ENCODE results near the gene FAT1.
A peak's percentile ranks its signal among the peaks of the same experiment; 100 is the strongest.

FAT1 gene

DNA sequence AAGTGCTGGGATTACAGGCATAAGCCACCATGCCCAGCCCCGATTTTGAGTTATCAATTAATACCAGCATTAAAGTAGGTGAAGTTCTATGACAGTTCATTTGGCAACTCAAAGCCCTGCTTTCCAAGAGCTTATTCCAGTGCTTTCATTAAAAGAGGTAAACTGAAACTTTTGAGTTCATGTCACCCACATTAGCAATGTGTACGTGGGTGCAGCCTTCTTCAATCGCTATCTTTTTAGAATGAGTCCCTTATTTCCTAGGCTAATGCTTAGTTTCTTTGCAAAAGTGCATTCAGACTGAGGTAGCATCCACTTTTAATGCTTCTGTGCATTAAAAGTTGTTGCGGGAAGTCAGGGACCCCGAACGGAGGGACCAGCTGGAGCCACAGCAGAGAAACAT, 142.2 kb downstream of the FAT1 start:
- no peak for DNase-seq (ENCODE audit: low read depth)
- in situ Hi-C loops (cut with HindIII; ENCODE audit: low sequenced_read_pairs): no loop called here
- TF ChIP-seq, protein P1, sequence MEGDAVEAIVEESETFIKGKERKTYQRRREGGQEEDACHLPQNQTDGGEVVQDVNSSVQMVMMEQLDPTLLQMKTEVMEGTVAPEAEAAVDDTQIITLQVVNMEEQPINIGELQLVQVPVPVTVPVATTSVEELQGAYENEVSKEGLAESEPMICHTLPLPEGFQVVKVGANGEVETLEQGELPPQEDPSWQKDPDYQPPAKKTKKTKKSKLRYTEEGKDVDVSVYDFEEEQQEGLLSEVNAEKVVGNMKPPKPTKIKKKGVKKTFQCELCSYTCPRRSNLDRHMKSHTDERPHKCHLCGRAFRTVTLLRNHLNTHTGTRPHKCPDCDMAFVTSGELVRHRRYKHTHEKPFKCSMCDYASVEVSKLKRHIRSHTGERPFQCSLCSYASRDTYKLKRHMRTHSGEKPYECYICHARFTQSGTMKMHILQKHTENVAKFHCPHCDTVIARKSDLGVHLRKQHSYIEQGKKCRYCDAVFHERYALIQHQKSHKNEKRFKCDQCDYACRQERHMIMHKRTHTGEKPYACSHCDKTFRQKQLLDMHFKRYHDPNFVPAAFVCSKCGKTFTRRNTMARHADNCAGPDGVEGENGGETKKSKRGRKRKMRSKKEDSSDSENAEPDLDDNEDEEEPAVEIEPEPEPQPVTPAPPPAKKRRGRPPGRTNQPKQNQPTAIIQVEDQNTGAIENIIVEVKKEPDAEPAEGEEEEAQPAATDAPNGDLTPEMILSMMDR (IDR thresholded peaks at IDR 0.05; ENCODE audit: low read depth, low read length, missing control alignments): no peak
- no peak overlapping the region for H3K4me3 ChIP-seq (ENCODE audit: low read depth, low read length)

DNA sequence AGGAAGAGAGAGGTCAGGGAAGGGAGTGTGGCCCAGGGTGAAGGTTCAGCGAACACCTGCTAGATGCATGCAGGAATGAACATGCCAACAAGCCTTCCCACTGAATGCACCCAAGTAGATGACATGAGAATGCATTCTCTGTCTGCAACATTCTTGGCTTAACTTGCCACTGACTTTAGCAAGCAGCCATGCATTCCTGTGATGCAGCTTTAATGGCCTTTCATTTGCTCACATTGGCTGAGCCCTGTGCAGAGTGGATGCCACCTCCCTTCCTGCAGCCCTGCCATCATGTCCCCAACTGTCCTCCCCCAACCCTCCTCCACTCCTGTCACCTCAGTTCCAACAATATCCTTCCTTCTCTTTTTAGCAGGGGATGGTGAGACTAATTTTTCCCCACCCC, 143.0 kb downstream of the FAT1 start:
- in situ Hi-C loops (cut with HindIII; ENCODE audit: low sequenced_read_pairs): no loop called here
- no peak for DNase-seq (ENCODE audit: low read depth)
- TF ChIP-seq, protein P1 (IDR thresholded peaks at IDR 0.05; ENCODE audit: low read depth, low read length, missing control alignments): no peak
- H3K4me3 ChIP-seq (ENCODE audit: low read depth, low read length): no peak overlapping the region

DNA sequence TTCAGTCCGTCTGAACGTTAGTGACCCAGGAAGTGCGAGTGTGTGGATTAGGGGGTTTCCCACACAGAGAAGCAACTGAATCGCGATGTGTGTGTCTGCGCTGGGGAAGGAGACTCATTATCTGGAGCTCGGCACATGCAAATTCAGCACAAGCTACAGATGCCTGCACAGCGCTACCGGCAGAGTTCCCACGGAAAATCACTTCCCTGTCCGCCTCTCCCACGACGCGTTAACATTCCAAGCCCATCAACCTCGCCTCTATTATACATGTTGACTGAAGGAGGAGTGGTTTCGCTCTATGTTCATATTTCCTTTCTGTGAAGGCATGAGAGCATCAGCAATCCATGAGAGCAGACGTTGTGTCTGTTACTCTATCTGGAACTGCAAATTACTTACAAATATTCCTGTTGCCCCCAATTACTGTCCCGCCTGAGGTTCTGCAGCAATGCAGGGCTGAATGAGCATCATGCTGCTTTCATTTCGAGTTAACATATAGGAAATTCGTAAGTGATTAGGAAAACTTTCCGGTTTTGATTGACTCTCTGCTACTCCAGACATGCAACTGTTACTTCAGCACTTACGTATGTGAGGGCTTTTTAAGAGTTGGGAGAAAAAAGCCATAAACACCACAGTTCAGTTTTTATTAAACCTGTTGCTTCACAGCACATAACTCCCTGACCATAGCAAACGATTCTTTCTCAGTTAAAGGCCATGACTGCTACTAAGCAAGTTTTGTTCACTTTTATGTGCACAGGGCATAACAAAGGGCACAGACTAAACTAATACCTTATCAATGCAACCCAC, 153.3 kb downstream of the FAT1 start:
- no peak overlapping the region for H3K4me3 ChIP-seq (ENCODE audit: low read depth, low read length)
- DNase-seq (ENCODE audit: low read depth): peak; percentile 8
- TF ChIP-seq, protein P1 (IDR thresholded peaks at IDR 0.05; ENCODE audit: low read depth, low read length, missing control alignments): no peak
- in situ Hi-C loops (cut with HindIII; ENCODE audit: low sequenced_read_pairs): no loop called here

DNA sequence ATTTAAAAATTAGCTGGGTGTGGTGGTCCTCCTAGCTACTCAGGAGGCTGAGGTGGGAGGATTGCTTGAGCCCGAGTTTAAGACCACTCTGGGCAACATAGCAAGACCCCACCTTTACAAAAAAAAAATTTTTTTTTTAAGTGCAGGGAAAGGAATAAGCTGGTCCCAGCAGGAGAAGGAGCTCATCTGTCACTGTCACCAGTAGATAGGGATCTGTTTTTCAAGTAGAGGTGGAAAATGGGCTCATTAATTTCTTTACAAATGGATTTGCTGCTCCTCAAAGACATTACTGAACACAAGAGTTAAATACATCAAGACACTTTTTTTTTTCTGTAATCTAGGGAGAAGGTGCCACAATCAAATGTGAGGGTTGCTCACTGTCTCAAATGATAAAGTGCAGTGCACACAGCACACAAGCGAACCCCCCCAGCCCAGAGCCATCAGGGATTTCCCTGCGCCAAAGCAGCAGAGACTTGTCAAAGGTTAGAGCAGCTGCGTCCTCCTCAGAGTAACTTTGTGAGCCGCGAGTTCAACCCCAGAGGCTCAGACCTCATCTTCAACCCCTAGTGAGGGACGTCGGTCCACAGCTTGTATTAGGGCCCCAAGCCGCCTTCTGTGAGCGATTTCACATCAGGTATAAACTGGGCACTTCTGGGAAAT, 154.0 kb downstream of the FAT1 start:
- TF ChIP-seq, protein P1 (IDR thresholded peaks at IDR 0.05; ENCODE audit: low read depth, low read length, missing control alignments): no peak
- in situ Hi-C loops (cut with HindIII; ENCODE audit: low sequenced_read_pairs): no loop called here
- no peak overlapping the region for H3K4me3 ChIP-seq (ENCODE audit: low read depth, low read length)
- no peak for DNase-seq (ENCODE audit: low read depth)

- TF ChIP-seq, protein P1 (IDR thresholded peaks at IDR 0.05; ENCODE audit: low read depth, low read length, missing control alignments): no peak
- no peak overlapping the region for H3K4me3 ChIP-seq (ENCODE audit: low read depth, low read length)
- DNase-seq (ENCODE audit: low read depth): no peak
- in situ Hi-C loops (cut with HindIII; ENCODE audit: low sequenced_read_pairs): no loop called here
These were observed 157.6 kb downstream of the FAT1 start for GRCh38 chr4:186566068-186566467.

GRCh38 chr4:186563761-186564160, 159.9 kb downstream of the FAT1 start:
- no peak for DNase-seq (ENCODE audit: low read depth)
- H3K4me3 ChIP-seq (ENCODE audit: low read depth, low read length): no peak overlapping the region
- TF ChIP-seq, protein P1 (IDR thresholded peaks at IDR 0.05; ENCODE audit: low read depth, low read length, missing control alignments): no peak
- in situ Hi-C loops (cut with HindIII; ENCODE audit: low sequenced_read_pairs): no loop called here

All from astrocyte of the cerebellum (primary cell).